ENCODE measurements around the gene COMT. TPM values are rescaled to one million over a fixed set of nuclear protein-coding genes. Genes with fewer than 3 reads are reported as not detected.

Gene COMT
- total RNA-seq, 1 experiment from 2014 or later = 109 TPM

- H3K36me3 ChIP-seq (ENCODE audit: control insufficient read depth in 1 of 2, insufficient read depth in 2 of 2, low read length in 2 of 2) = peaks cover 12 to 19% of the 10 kb centered on the region in 2 experiments; a peak in 3 of 4 replicates
- BruUV-seq (replicated peaks) = no TSS peak
- no peaks in the 10 kb centered on the region for H3K9me3 ChIP-seq (ENCODE audit: control insufficient read depth in 1 of 2, insufficient read depth in 1 of 2, low read depth in 1 of 2, low read length in 2 of 2)
- no peak for ATAC-seq
- no peak overlapping the region; the same call in 1 of the 2 replicates for H3K27ac ChIP-seq (ENCODE audit: low read depth, low read length)
- no peaks in the 10 kb centered on the region for H3K27me3 ChIP-seq (ENCODE audit: insufficient read depth, low read length)
- ChIA-PET CTCF (interaction anchor here (1.2 kb wide), 1 partner anchor 158 kb away, joined by 3 read pairs; no protein-coding TSS in a partner anchor), RAD21 (ENCODE audit: low non-redundant PET in 1 of 2, low total read pairs in 2 of 2, uncharacterized antibody in 2 of 2, unreplicated experiment in 2 of 2) (interaction anchor here in 1 of 2 experiments (0.5 kb wide), 1 partner anchor 220 kb away, joined by 3 read pairs; no protein-coding TSS in a partner anchor), POLR2A (no interaction called here)
- no peak for TF ChIP-seq ELF1 (IDR thresholded peaks at IDR 0.05; ENCODE audit: borderline replicate concordance, low read depth)
- no peak for TF ChIP-seq ZBTB33 (IDR thresholded peaks at IDR 0.05; ENCODE audit: extremely low read depth, insufficient replicate concordance, low read length)
- no peak for TF ChIP-seq MAX (IDR thresholded peaks at IDR 0.05)
- no peak for TF ChIP-seq CTCF (IDR thresholded peaks at IDR 0.05 in 2 of 3, conservative IDR thresholded peaks at IDR 0.05 in 1 of 3; ENCODE audit: borderline replicate concordance in 1 of 3, insufficient read depth in 1 of 3, low read depth in 2 of 3, low read length in 2 of 3)
- TF ChIP-seq FOSL1 (IDR thresholded peaks at IDR 0.05; ENCODE audit: low read depth) = no peak
- no peak; the same call in 1 of the 2 replicates for TF ChIP-seq POLR2AphosphoS5 (IDR thresholded peaks at IDR 0.05; ENCODE audit: low read depth, low read length)
- TF ChIP-seq SIN3A (IDR thresholded peaks at IDR 0.05; ENCODE audit: low read depth) = no peak
- no peak for TF ChIP-seq JUND (IDR thresholded peaks at IDR 0.05)
- TF ChIP-seq SRF (IDR thresholded peaks at IDR 0.05; ENCODE audit: low read depth) = no peak
- no peak for TF ChIP-seq EZH2 (IDR thresholded peaks at IDR 0.05)
- no peak for TF ChIP-seq CEBPB (IDR thresholded peaks at IDR 0.05; ENCODE audit: low read depth)
- TF ChIP-seq ZFX (IDR thresholded peaks at IDR 0.05) = no peak
- H2AFZ ChIP-seq (ENCODE audit: low read depth, low read length, poor library complexity, severe bottlenecking) = no peak overlapping the region
- H3K79me2 ChIP-seq (ENCODE audit: insufficient read depth, low read length) = no peaks in the 10 kb centered on the region
- intact Hi-C loops (cut with micrococcal nuclease) = loop anchor here (5.0 kb wide), 1 partner anchor 41 kb away; no protein-coding TSS in a partner anchor
- H3K4me3 ChIP-seq (replicated peaks in 1 of 2; ENCODE audit: low read depth in 1 of 2, low read length in 2 of 2) = no peak overlapping the region
- DNase-seq (ENCODE audit: low read depth, low spot score) = no peak
- H3K4me2 ChIP-seq (ENCODE audit: low read length) = no peak overlapping the region
- H4K20me1 ChIP-seq (ENCODE audit: insufficient read depth) = no peaks in the 10 kb centered on the region
- no peak overlapping the region for H3K9ac ChIP-seq (ENCODE audit: low read length)
- H3K4me1 ChIP-seq (ENCODE audit: control insufficient read depth in 1 of 2, insufficient read depth in 2 of 2, low read length in 2 of 2) = peaks cover 14 to 28% of the 10 kb centered on the region in 2 experiments
- no peaks in the 10 kb centered on the region for H3K9me2 ChIP-seq (ENCODE audit: insufficient read depth)
Observed at GRCh38 chr22:19971276-19972124, 29.9 kb downstream of the COMT start.
